ENCODE measurements around the gene GNAQ. TPM values are rescaled to one million over a fixed set of nuclear protein-coding genes. Genes with fewer than 3 reads are reported as not detected.

GNAQ gene
- total and polyA plus RNA-seq, 2 experiments from 2014 or later = 21.1 to 43.1 TPM

GRCh38 chr9:78044886-78045285, 13.3 kb upstream of the GNAQ start:
- ATAC-seq = no peak
- no peaks in the 10 kb centered on the region for H4K20me1 ChIP-seq (replicated peaks; ENCODE audit: insufficient read depth)
- no peak overlapping the region for H3K4me3 Mint-ChIP-seq
- no peaks in the 10 kb centered on the region for H3K4me1 ChIP-seq (ENCODE audit: insufficient read depth)
- no peaks in the 10 kb centered on the region for H3K9me2 ChIP-seq (ENCODE audit: insufficient read depth)
- peaks cover 3% of the 10 kb centered on the region for H3K27me3 Mint-ChIP-seq (ENCODE audit: insufficient read depth, low read depth, poor library complexity)
- H3K79me2 ChIP-seq (replicated peaks; ENCODE audit: insufficient read depth) = no peaks in the 10 kb centered on the region
- H3K9me3 Mint-ChIP-seq = no peaks in the 10 kb centered on the region
- no peak overlapping the region for H3K27ac ChIP-seq (ENCODE audit: low read depth)
- no peaks in the 10 kb centered on the region for H3K36me3 ChIP-seq (ENCODE audit: insufficient read depth)
- peaks cover 6% of the 10 kb centered on the region; the same call in 2 of the 3 replicates for H3K4me1 Mint-ChIP-seq
- H3F3A ChIP-seq (replicated peaks; ENCODE audit: low read depth) = no peaks in the 10 kb centered on the region
- H3K27me3 ChIP-seq (ENCODE audit: insufficient read depth) = no peaks in the 10 kb centered on the region
- H3K36me3 Mint-ChIP-seq (ENCODE audit: low read depth) = no peaks in the 10 kb centered on the region
- H2AFZ ChIP-seq = peak overlapping the region; percentile 82
- no peak overlapping the region for H3K4me3 ChIP-seq
- H3K4me2 ChIP-seq = no peak overlapping the region
- DNase-seq (ENCODE audit: low spot score) = no peak
- no peak overlapping the region for H3K27ac Mint-ChIP-seq
- TF ChIP-seq STAT1 (IDR thresholded peaks at IDR 0.05; ENCODE audit: unreplicated experiment) (no peak), JUNB (IDR thresholded peaks at IDR 0.05; ENCODE audit: unreplicated experiment) (no peak), ZNF114 (CRISPR knock-in tag; IDR thresholded peaks at IDR 0.05) (no peak), POLR2AphosphoS5 (IDR thresholded peaks at IDR 0.05; ENCODE audit: low read depth) (no peak), ZNF462 (CRISPR knock-in tag; IDR thresholded peaks at IDR 0.05) (no peak), CTCF (conservative IDR thresholded peaks at IDR 0.05; ENCODE audit: low read depth in 2 of 2) (no peak), EZH2phosphoT487 (IDR thresholded peaks at IDR 0.05; ENCODE audit: unreplicated experiment) (no peak), EZH2 (IDR thresholded peaks at IDR 0.05; ENCODE audit: low read depth, unreplicated experiment) (no peak), CREB1 (CRISPR knock-in tag; IDR thresholded peaks at IDR 0.05; ENCODE audit: low read depth) (no peak), ETS1 (IDR thresholded peaks at IDR 0.05) (no peak), ZNF331 (CRISPR knock-in tag; IDR thresholded peaks at IDR 0.05; ENCODE audit: low read depth) (no peak), REST (IDR thresholded peaks at IDR 0.05; ENCODE audit: unreplicated experiment) (no peak), NANOG (IDR thresholded peaks at IDR 0.05; ENCODE audit: borderline replicate concordance) (no peak)
